Measurements from ENCODE around the gene ETS1. TPM values are rescaled to one million over a fixed set of nuclear protein-coding genes. Genes with fewer than 3 reads are reported as not detected.

ETS1 gene
- total RNA-seq, 1 experiment from 2014 or later: 1.1 TPM

DNA sequence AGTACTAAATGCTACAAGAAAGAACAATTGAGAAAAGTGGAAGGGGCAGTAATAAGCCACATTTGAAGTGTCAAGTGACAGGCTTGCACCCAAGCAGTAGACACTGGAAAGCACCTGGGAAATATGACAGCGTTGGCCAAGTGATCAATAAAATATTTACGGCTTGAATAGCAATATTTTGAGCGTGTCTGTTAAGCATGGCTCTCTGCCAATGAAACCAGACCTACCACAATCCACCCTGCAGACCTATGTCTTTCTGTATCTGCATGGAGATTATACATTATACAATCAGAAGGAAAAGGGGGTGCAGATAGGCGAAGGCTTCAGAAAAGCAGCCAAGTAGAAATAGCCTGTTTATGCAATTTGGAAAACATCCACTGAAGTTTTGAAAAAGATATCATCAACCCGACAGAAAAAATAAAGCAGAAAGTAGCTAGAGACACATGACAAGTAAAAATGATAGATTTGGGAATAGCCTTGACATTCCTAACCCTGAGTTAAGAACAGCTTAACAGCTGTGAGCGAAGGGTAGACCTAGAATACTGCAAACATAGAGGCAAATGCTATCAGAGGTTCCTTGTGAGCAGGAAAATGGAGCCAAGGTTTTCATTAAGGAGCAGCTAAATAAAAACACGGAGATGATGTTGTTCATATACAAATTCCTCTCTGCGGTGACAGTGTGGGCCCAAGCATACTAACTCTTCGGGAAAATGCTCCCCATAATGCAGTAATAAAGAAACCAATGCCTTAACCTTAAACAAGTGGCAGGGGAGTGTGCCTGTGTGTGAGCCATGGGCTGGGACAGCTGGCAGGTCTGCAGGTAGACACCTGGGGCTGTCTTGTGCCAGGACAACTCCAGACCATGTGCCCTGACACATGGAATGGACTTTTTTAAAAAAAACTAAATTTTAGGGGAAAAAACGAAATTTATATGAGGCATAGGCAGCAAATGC lies 71.3 kb downstream of the ETS1 start:
- CTCF ChIA-PET: no interaction called here
- BruUV-seq (replicated peaks): no TSS peak
- Mint-ChIP-seq H3K4me1 (ENCODE audit: low read depth, unreplicated experiment) (no peaks in the 10 kb centered on the region), H3K27ac (ENCODE audit: unreplicated experiment) (no peak overlapping the region), H3K27me3 (ENCODE audit: insufficient read depth, unreplicated experiment) (peaks cover 24% of the 10 kb centered on the region), H3K36me3 (ENCODE audit: insufficient read depth, unreplicated experiment) (no peaks in the 10 kb centered on the region), H3K9me3 (ENCODE audit: unreplicated experiment) (no peaks in the 10 kb centered on the region), H3K4me3 (ENCODE audit: unreplicated experiment) (no peak overlapping the region)
- Histone ChIP-seq H3K36me3 (ENCODE audit: control insufficient read depth, insufficient read depth, low read length) (no peaks in the 10 kb centered on the region), H3K4me3 (ENCODE audit: low read depth, low read length) (no peak overlapping the region), H3K27me3 (replicated peaks; ENCODE audit: control insufficient read depth, insufficient read depth, low read length) (peaks cover 3% of the 10 kb centered on the region), H3K4me1 (no peaks in the 10 kb centered on the region), H3K9me3 (no peaks in the 10 kb centered on the region)
- intact Hi-C loops (cut with micrococcal nuclease; ENCODE audit: unreplicated experiment): no loop called here
- no peak for TF ChIP-seq CTCF (IDR thresholded peaks at IDR 0.05; ENCODE audit: insufficient read depth in 1 of 2, low read depth in 1 of 2, low read length in 1 of 2, severe bottlenecking in 1 of 2, unreplicated experiment in 1 of 2)
- DNase-seq: no peak
- POLR2A ChIA-PET: no interaction called here

GRCh38 chr11:128515086-128515485 lies 72.3 kb downstream of the ETS1 start:
- POLR2A ChIA-PET: no interaction called here
- H3K36me3 ChIP-seq (ENCODE audit: control insufficient read depth, insufficient read depth, low read length): no peaks in the 10 kb centered on the region
- DNase-seq: no peak
- no peak overlapping the region for H3K4me3 ChIP-seq (ENCODE audit: low read depth, low read length)
- CTCF ChIA-PET: no interaction called here
- Mint-ChIP-seq H3K4me3 (ENCODE audit: unreplicated experiment) (no peak overlapping the region), H3K9me3 (ENCODE audit: unreplicated experiment) (no peaks in the 10 kb centered on the region), H3K27me3 (ENCODE audit: insufficient read depth, unreplicated experiment) (peaks cover 14% of the 10 kb centered on the region), H3K36me3 (ENCODE audit: insufficient read depth, unreplicated experiment) (no peaks in the 10 kb centered on the region), H3K4me1 (ENCODE audit: low read depth, unreplicated experiment) (no peaks in the 10 kb centered on the region), H3K27ac (ENCODE audit: unreplicated experiment) (no peak overlapping the region)
- no peak for TF ChIP-seq CTCF (IDR thresholded peaks at IDR 0.05; ENCODE audit: insufficient read depth in 1 of 2, low read depth in 1 of 2, low read length in 1 of 2, severe bottlenecking in 1 of 2, unreplicated experiment in 1 of 2)
- no peaks in the 10 kb centered on the region for H3K9me3 ChIP-seq
- no peaks in the 10 kb centered on the region for H3K4me1 ChIP-seq
- H3K27me3 ChIP-seq (replicated peaks; ENCODE audit: control insufficient read depth, insufficient read depth, low read length): peaks cover 2% of the 10 kb centered on the region; the same call in 1 of the 2 replicates
- intact Hi-C loops (cut with micrococcal nuclease; ENCODE audit: unreplicated experiment): no loop called here
- BruUV-seq (replicated peaks): no TSS peak

DNA sequence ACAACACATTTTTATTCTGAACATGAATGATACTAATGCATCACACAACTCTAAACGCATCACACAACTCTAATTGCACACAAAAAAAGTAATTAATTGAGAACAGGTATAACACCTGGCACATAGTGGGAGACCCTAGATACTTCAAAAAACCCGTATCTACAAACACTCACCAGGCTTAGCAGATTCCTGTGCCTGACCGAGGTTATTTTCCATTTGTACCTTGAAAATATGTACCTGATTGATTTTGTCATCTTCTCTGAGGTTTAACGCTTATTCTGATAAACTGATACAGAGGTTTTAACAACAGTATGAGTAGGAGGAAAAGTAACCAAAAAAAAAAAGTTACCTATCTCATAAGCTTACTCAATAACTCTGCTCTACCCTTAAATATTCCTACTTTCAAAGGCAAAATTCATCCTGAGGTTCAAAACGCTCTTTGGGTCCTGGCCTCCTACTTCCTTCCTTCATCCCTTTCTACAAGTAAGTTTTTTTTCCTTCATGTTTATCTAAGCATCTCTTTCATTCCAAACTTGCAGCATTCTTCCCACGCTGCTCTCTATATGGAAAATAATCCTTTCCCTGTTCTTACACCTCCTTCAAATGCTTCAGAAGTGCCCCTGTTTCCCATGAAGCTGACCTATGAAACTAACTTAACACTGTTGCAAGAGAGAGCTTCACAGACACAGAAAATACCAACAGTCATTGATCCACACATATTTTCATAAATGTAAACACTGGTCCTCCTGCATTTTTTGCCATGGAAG lies 73.3 kb downstream of the ETS1 start:
- no TSS peak for BruUV-seq (replicated peaks)
- no peaks in the 10 kb centered on the region for H3K36me3 Mint-ChIP-seq (ENCODE audit: insufficient read depth, unreplicated experiment)
- no peaks in the 10 kb centered on the region for H3K9me3 ChIP-seq
- no peak overlapping the region for H3K4me3 ChIP-seq (ENCODE audit: low read depth, low read length)
- DNase-seq: no peak
- no peak for TF ChIP-seq CTCF (IDR thresholded peaks at IDR 0.05; ENCODE audit: insufficient read depth in 1 of 2, low read depth in 1 of 2, low read length in 1 of 2, severe bottlenecking in 1 of 2, unreplicated experiment in 1 of 2)
- H3K9me3 Mint-ChIP-seq (ENCODE audit: unreplicated experiment): no peaks in the 10 kb centered on the region
- CTCF ChIA-PET: no interaction called here
- POLR2A ChIA-PET: no interaction called here
- H3K4me1 ChIP-seq: no peaks in the 10 kb centered on the region
- H3K4me1 Mint-ChIP-seq (ENCODE audit: low read depth, unreplicated experiment): no peaks in the 10 kb centered on the region
- peaks cover 14% of the 10 kb centered on the region for H3K27me3 Mint-ChIP-seq (ENCODE audit: insufficient read depth, unreplicated experiment)
- H3K27ac Mint-ChIP-seq (ENCODE audit: unreplicated experiment): no peak overlapping the region
- peaks cover 2% of the 10 kb centered on the region; the same call in 1 of the 2 replicates for H3K27me3 ChIP-seq (replicated peaks; ENCODE audit: control insufficient read depth, insufficient read depth, low read length)
- intact Hi-C loops (cut with micrococcal nuclease; ENCODE audit: unreplicated experiment): no loop called here
- H3K36me3 ChIP-seq (ENCODE audit: control insufficient read depth, insufficient read depth, low read length): no peaks in the 10 kb centered on the region
- H3K4me3 Mint-ChIP-seq (ENCODE audit: unreplicated experiment): no peak overlapping the region

Data from Caco-2 (cell line).